ENCODE data around the gene FKBP1B. TPM values are rescaled to one million over a fixed set of nuclear protein-coding genes. Genes with fewer than 3 reads are reported as not detected.

Gene FKBP1B
- total RNA-seq, 1 donor from 2014 or later = 31.1 TPM

GRCh38 chr2:24102677-24103076, 53.1 kb downstream of the FKBP1B start:
- H3K36me3 Mint-ChIP-seq (ENCODE audit: low read depth, unreplicated experiment) = peaks cover 4% of the 10 kb centered on the region
- TF ChIP-seq CTCF (IDR thresholded peaks at IDR 0.05; ENCODE audit: unreplicated experiment) = no peak
- H3K4me3 Mint-ChIP-seq (ENCODE audit: unreplicated experiment) = no peak overlapping the region
- DNase-seq (ENCODE audit: low spot score) = no peak
- H3K27ac Mint-ChIP-seq (ENCODE audit: unreplicated experiment) = no peak overlapping the region
- peaks cover 5% of the 10 kb centered on the region for H3K27me3 Mint-ChIP-seq (ENCODE audit: unreplicated experiment)
- H3K9me3 Mint-ChIP-seq (ENCODE audit: unreplicated experiment) = no peaks in the 10 kb centered on the region
- no peaks in the 10 kb centered on the region for H3K4me1 Mint-ChIP-seq (ENCODE audit: unreplicated experiment)

GRCh38 chr2:24104110-24104650, 54.6 kb downstream of the FKBP1B start:
- no peaks in the 10 kb centered on the region for H3K4me1 Mint-ChIP-seq (ENCODE audit: unreplicated experiment)
- H3K27me3 Mint-ChIP-seq (ENCODE audit: unreplicated experiment) = peaks cover 5% of the 10 kb centered on the region
- no peak for DNase-seq (ENCODE audit: low spot score)
- no peak overlapping the region for H3K4me3 Mint-ChIP-seq (ENCODE audit: unreplicated experiment)
- no peaks in the 10 kb centered on the region for H3K9me3 Mint-ChIP-seq (ENCODE audit: unreplicated experiment)
- H3K36me3 Mint-ChIP-seq (ENCODE audit: low read depth, unreplicated experiment) = peaks cover 4% of the 10 kb centered on the region
- no peak overlapping the region for H3K27ac Mint-ChIP-seq (ENCODE audit: unreplicated experiment)
- no peak for TF ChIP-seq CTCF (IDR thresholded peaks at IDR 0.05; ENCODE audit: unreplicated experiment)

GRCh38 chr2:24104906-24105305, 55.4 kb downstream of the FKBP1B start:
- no peaks in the 10 kb centered on the region for H3K4me1 Mint-ChIP-seq (ENCODE audit: unreplicated experiment)

GRCh38 chr2:24105816-24106215, 56.3 kb downstream of the FKBP1B start:
- Mint-ChIP-seq H3K9me3 (ENCODE audit: unreplicated experiment) (no peaks in the 10 kb centered on the region), H3K36me3 (ENCODE audit: low read depth, unreplicated experiment) (peaks cover 4% of the 10 kb centered on the region), H3K27ac (ENCODE audit: unreplicated experiment) (no peak overlapping the region), H3K4me3 (ENCODE audit: unreplicated experiment) (no peak overlapping the region), H3K4me1 (ENCODE audit: unreplicated experiment) (no peaks in the 10 kb centered on the region), H3K27me3 (ENCODE audit: unreplicated experiment) (peaks cover 3% of the 10 kb centered on the region)
- TF ChIP-seq CTCF (IDR thresholded peaks at IDR 0.05; ENCODE audit: unreplicated experiment) = no peak
- DNase-seq (ENCODE audit: low spot score) = no peak

More at GRCh38 chr2:24104906-24105305, 55.4 kb downstream of the FKBP1B start:
- H3K36me3 Mint-ChIP-seq (ENCODE audit: low read depth, unreplicated experiment) = peaks cover 4% of the 10 kb centered on the region
- DNase-seq (ENCODE audit: low spot score) = no peak
- no peak for TF ChIP-seq CTCF (IDR thresholded peaks at IDR 0.05; ENCODE audit: unreplicated experiment)
- H3K9me3 Mint-ChIP-seq (ENCODE audit: unreplicated experiment) = no peaks in the 10 kb centered on the region
- H3K27ac Mint-ChIP-seq (ENCODE audit: unreplicated experiment) = no peak overlapping the region
- no peak overlapping the region for H3K4me3 Mint-ChIP-seq (ENCODE audit: unreplicated experiment)
- peaks cover 3% of the 10 kb centered on the region for H3K27me3 Mint-ChIP-seq (ENCODE audit: unreplicated experiment)

- Mint-ChIP-seq H3K36me3 (ENCODE audit: low read depth, unreplicated experiment) (peaks cover 4% of the 10 kb centered on the region), H3K27me3 (ENCODE audit: unreplicated experiment) (peaks cover 3% of the 10 kb centered on the region), H3K4me3 (ENCODE audit: unreplicated experiment) (no peak overlapping the region), H3K9me3 (ENCODE audit: unreplicated experiment) (no peaks in the 10 kb centered on the region), H3K4me1 (ENCODE audit: unreplicated experiment) (no peaks in the 10 kb centered on the region), H3K27ac (ENCODE audit: unreplicated experiment) (no peak overlapping the region)
- no peak for DNase-seq (ENCODE audit: low spot score)
- no peak for TF ChIP-seq CTCF (IDR thresholded peaks at IDR 0.05; ENCODE audit: unreplicated experiment)
Observed at GRCh38 chr2:24106786-24107185, 57.2 kb downstream of the FKBP1B start.

All from endothelial cell (in vitro differentiated cells).